Esophagus muscularis mucosa (tissue), 3 donors: Measurements from ENCODE around the gene SCG2.

Experiments used
- CTCF ChIP-seq, 3 experiments: fragments of 200-600 bp in 2 of 3; fragments of 450-650 bp in 1 of 3; sonication (generic) in 2 of 3; IDR thresholded peaks; one replicate each; pipeline ENCODE4 v1.5.1; 2017 to 2019; ENCODE audit warnings: antibody characterized with exemption in 3 of 3, mild to moderate bottlenecking in 2 of 3, moderate library complexity in 1 of 3
- POLR2A ChIP-seq: fragments of 450-650 bp; IDR thresholded peaks from one replicate; pipeline ENCODE4 v1.6.1; 2017; ENCODE audit warnings: antibody characterized with exemption, moderate library complexity, mild to moderate bottlenecking, low read depth
- POLR2AphosphoS5 ChIP-seq, 2 donors: sonication (generic); formaldehyde crosslinking; IDR thresholded peaks; one replicate each; pipeline ENCODE4 v1.6.1; 2017; ENCODE audit warnings: antibody characterized with exemption in 2 of 2

GRCh38 chr2:223594259-223594658 is 7.9 kb downstream of the SCG2 start:
- no peak for TF ChIP-seq CTCF (IDR thresholded peaks at IDR 0.05)
- TF ChIP-seq POLR2AphosphoS5 (IDR thresholded peaks at IDR 0.05) = no peak
- no peak for TF ChIP-seq POLR2A
